HG03571 (cell line): ENCODE data around the gene ELF4.
"Not testable (repeated sequence)": the region's sequence is repeated elsewhere in the genome, so short reads cannot be mapped to it uniquely, and the experiment has no call there.

Experiments used
- ATAC-seq: cut with Tn5 transposase; IDR thresholded peaks from one replicate; pipeline ENCODE4 v1.9.1; 2021; ENCODE audit not compliant: unreplicated experiment

Gene ELF4

GRCh38 chrX:130115119-130115885 lies 5.0 kb upstream of the ELF4 start:
- not testable (repeated sequence) for ATAC-seq

GRCh38 chrX:130114141-130114588 lies 3.9 kb upstream of the ELF4 start:
- no peak for ATAC-seq

GRCh38 chrX:130111220-130112154 lies 1.2 kb upstream of the ELF4 start:
- no peak for ATAC-seq

GRCh38 chrX:130109429-130110378 lies 593 bp downstream of the ELF4 start:
- no peak for ATAC-seq

GRCh38 chrX:130108647-130109428 lies 1.5 kb downstream of the ELF4 start:
- peak; percentile 68 for ATAC-seq

GRCh38 chrX:130106071-130106470 lies 4.2 kb downstream of the ELF4 start:
- ATAC-seq = no peak

GRCh38 chrX:130105244-130105643 lies 5.1 kb downstream of the ELF4 start:
- no peak for ATAC-seq

- ATAC-seq = no peak
Observed at GRCh38 chrX:130103605-130104004, 6.7 kb downstream of the ELF4 start.

- ATAC-seq = no peak
Observed at GRCh38 chrX:130100180-130100579, 10.1 kb downstream of the ELF4 start.

GRCh38 chrX:130098210-130098552 lies 12.1 kb downstream of the ELF4 start:
- no peak for ATAC-seq

GRCh38 chrX:130097507-130098209 lies 12.6 kb downstream of the ELF4 start:
- no peak for ATAC-seq

GRCh38 chrX:130095249-130096030 lies 14.9 kb downstream of the ELF4 start:
- no peak for ATAC-seq

GRCh38 chrX:130094696-130095095 lies 15.6 kb downstream of the ELF4 start:
- ATAC-seq = no peak

- ATAC-seq = no peak
Observed at GRCh38 chrX:130093271-130093670, 17.0 kb downstream of the ELF4 start.

GRCh38 chrX:130091980-130092522 lies 18.2 kb downstream of the ELF4 start:
- ATAC-seq = peak; percentile 97

GRCh38 chrX:130090364-130090763 lies 19.9 kb downstream of the ELF4 start:
- no peak for ATAC-seq

- peak; percentile 41 for ATAC-seq
Observed at GRCh38 chrX:130086447-130087206, 23.7 kb downstream of the ELF4 start.
